Mammary epithelial cell (primary cell): ENCODE measurements around the gene FBXO5.

Source experiments
- EZH2 ChIP-seq: IDR thresholded peaks from 2 replicates; pipeline ENCODE4 v1.6.1; 2012; ENCODE audit warnings: low read length, inconsistent platforms, borderline replicate concordance
- TF ChIP-seq, protein P1 (sequence below), 2 donors: IDR thresholded peaks in 1 of 2; conservative IDR thresholded peaks in 1 of 2; 2 replicates each; pipeline ENCODE4 v1.5.1; 2011 to 2012; ENCODE audit warnings: inconsistent platforms in 2 of 2, low read length in 2 of 2, mild to moderate bottlenecking in 2 of 2, control low read depth in 1 of 2, low read depth in 1 of 2; ENCODE audit not compliant: insufficient read depth in 1 of 2; ENCODE audit errors: extremely low read depth in 1 of 2

DNA sequence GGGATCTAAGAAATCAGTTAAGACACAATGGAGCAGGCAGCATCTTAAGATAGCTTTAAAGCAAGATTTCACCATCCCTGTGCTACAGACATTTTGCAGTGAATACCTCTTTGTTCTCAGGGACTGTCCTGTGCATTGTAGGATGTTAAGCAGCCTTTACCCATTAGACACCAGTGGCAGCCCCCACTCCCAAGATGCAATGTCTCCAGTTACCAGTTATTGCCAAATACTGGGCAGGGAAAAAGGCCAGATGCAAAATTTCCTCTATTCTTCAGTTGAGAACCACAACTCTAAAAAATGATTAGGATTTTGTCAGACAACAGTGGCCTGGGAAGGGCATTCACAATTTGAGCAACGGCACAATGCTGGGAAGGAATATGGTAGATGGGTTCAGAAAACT is 6.1 kb downstream of the FBXO5 start:
- TF ChIP-seq, protein P1, sequence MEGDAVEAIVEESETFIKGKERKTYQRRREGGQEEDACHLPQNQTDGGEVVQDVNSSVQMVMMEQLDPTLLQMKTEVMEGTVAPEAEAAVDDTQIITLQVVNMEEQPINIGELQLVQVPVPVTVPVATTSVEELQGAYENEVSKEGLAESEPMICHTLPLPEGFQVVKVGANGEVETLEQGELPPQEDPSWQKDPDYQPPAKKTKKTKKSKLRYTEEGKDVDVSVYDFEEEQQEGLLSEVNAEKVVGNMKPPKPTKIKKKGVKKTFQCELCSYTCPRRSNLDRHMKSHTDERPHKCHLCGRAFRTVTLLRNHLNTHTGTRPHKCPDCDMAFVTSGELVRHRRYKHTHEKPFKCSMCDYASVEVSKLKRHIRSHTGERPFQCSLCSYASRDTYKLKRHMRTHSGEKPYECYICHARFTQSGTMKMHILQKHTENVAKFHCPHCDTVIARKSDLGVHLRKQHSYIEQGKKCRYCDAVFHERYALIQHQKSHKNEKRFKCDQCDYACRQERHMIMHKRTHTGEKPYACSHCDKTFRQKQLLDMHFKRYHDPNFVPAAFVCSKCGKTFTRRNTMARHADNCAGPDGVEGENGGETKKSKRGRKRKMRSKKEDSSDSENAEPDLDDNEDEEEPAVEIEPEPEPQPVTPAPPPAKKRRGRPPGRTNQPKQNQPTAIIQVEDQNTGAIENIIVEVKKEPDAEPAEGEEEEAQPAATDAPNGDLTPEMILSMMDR (conservative IDR thresholded peaks at IDR 0.05 in 1 of 2, IDR thresholded peaks at IDR 0.05 in 1 of 2; ENCODE audit: extremely low read depth in 1 of 2, insufficient read depth in 1 of 2, low read depth in 1 of 2, low read length in 2 of 2): no peak
- no peak for TF ChIP-seq EZH2
